GM13977 (cell line): ENCODE measurements around the gene MST1.

Experiments
- DNase-seq: peaks from one replicate; pipeline ENCODE4 v3.0.0; 2012; ENCODE audit warnings: low spot score
- in situ Hi-C: fragments of 300-500 bp; cut with MboI; formaldehyde crosslinking; loops from one replicate; pipeline ENCODE4 v1.12.0; 2022; ENCODE audit warnings: low sequenced_read_pairs, low pct_unique_long_range_greater_than_20kb, mixed read lengths, inconsistent platforms; ENCODE audit not compliant: unreplicated experiment
- TF ChIP-seq, protein P1 (sequence below): IDR thresholded peaks from 2 replicates; pipeline ENCODE4 v1.5.1; 2012; ENCODE audit warnings: mild to moderate bottlenecking, control low read depth; ENCODE audit not compliant: insufficient read depth; ENCODE audit errors: extremely low read depth, missing control alignments

Gene MST1

DNA sequence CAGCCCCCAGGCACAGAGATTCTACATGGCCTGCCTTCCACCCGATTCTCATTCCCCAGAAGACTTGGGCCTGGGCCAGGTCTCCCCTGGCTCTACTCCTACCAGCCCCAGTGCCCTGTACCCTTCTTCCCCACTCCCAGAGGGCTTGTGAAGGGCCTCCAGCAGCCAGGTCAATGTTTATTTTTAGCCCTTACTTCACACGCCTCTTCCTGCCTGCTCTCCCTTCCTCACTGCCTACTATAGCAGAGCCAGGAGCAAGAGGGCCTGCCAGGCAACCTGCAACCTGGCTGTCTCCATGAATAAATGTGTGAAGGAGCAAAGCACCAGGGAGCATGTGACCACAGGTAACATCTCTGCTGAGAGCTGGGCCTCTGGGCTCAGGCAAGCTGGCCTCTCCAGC lies 41.5 kb downstream of the MST1 start:
- no peak for DNase-seq
- in situ Hi-C loops: no loop called here
- TF ChIP-seq, protein P1, sequence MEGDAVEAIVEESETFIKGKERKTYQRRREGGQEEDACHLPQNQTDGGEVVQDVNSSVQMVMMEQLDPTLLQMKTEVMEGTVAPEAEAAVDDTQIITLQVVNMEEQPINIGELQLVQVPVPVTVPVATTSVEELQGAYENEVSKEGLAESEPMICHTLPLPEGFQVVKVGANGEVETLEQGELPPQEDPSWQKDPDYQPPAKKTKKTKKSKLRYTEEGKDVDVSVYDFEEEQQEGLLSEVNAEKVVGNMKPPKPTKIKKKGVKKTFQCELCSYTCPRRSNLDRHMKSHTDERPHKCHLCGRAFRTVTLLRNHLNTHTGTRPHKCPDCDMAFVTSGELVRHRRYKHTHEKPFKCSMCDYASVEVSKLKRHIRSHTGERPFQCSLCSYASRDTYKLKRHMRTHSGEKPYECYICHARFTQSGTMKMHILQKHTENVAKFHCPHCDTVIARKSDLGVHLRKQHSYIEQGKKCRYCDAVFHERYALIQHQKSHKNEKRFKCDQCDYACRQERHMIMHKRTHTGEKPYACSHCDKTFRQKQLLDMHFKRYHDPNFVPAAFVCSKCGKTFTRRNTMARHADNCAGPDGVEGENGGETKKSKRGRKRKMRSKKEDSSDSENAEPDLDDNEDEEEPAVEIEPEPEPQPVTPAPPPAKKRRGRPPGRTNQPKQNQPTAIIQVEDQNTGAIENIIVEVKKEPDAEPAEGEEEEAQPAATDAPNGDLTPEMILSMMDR: no peak

DNA sequence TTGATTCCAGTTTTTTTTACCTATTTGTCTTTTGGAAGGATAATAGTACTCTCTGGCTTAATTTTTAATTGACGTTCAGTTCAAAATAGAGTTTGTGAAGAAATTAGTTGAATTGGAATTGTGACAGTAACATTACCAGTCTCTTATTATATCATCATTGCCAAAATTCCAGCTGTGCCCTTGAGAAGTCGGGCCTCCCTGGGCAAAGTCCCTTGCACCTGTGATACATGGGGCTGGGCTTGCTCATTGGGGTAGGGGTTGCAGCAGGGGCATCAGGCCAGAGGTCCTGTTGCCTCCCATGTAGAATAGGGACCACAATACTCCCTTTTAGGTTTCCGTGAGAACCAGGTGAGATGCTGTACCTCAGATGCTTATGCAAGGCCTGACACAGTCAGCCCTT lies 43.0 kb downstream of the MST1 start:
- no peak for DNase-seq
- in situ Hi-C loops: no loop called here
- TF ChIP-seq, protein P1: no peak

DNA sequence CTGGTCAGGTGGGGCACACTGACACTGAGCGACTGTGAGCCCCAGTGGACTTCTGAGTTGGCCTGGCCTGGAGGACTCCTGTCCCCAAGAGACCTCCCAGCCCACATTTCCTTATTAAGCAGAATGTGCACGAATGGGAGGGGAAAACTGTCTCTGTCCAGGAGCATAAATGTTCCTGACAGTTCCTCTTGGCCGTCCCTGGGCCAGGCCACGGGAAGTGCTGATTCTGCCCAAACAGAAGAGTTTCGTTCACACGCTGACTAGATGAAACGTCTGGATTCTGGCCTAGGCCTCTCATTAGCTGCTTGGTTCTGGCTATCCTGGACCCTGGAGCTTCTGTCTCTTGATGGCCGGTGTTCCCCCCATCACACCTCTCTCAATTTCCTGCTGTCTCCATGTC lies 44.6 kb downstream of the MST1 start:
- TF ChIP-seq, protein P1: no peak
- in situ Hi-C loops: no loop called here
- DNase-seq: no peak

DNA sequence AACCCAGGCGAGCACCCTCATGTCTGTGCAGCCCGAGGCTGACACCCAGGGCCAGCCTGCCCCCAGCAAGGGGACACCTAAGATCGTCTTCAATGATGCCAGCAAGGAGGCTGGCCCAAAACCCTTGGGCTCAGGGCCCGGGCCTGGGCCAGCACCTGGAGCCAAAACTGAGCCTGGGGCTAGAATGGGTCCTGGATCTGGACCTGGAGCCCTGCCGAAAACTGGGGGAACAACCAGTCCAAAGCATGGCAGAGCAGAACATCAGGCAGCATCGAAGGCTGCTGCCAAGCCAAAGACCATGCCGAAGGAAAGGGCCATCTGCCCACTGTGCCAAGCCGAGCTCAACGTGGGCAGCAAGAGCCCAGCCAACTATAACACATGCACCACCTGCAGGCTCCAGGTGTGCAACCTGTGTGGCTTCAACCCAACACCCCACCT lies 46.5 kb downstream of the MST1 start:
- in situ Hi-C loops: no loop called here
- no peak for DNase-seq
- TF ChIP-seq, protein P1: no peak

DNA sequence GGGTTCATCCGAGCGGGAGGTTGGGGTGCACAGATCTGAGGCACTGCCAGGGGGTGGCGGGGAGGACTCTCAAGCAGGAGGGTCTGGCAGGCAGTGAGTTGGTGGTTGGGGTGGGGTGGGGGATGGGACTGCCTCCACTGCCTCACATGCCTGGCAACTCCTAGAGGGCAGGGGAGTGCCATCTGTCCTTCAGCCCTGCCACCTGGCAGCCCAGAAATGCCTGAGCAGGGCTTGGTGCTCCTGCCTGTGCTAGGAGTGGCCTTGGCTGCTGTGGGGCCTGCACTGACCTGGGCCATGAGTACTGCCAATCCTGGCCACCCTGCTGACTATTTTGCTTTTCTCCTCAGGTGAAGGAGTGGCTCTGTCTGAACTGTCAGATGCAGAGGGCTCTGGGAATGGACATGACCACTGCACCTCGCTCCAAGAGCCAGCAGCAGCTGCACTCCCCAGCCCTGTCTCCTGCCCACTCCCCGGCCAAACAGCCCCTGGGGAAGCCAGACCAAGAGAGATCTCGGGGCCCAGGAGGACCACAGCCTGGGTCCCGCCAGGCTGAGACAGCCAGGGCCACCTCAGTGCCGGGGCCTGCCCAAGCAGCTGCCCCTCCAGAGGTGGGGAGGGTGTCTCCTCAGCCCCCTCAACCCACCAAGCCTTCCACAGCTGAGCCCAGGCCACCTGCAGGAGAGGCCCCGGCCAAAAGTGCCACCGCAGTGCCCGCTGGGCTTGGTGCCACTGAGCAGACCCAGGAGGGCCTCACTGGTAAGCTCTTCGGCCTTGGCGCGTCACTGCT lies 47.2 kb downstream of the MST1 start:
- in situ Hi-C loops: no loop called here
- DNase-seq: no peak
- TF ChIP-seq, protein P1: no peak

DNA sequence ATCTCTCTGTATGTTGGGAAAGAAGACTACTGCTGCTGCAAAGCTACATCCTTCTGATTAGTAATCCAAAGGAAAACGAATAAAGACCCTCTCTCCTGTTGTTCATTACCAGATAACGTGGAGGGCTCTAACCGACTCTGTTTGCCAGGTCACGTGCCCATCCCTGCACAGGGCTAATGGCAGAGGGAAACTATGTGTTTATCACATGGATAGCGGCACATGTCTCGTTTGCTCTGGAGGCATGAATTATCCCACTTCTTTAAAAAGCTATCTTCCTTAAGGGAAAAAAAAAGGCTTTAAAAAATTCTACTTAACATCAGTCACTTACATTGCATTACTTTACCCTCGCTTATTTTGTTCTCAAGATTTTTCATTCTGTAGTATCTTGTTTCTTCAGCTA lies 48.0 kb downstream of the MST1 start:
- TF ChIP-seq, protein P1: no peak
- DNase-seq: no peak
- in situ Hi-C loops: no loop called here

DNA sequence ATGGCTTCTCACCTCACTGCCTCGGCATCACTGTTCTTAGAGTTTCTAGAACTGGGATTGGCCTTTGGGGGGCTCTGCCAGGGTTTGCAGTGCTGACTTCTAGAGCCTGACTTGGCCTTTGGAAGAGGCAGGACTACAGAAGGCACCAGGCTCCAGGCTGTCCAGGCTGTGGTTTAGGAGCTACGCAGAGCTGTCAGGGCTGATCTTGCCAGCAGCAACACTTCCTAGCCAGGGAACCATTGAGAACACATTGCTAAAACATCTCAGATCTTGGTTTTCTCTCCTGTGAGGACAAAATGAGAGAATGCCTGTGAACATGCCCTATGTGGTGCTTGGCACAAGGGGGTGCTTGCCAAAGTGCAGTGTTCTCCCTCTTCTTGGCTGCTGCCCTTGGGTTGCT lies 49.7 kb downstream of the MST1 start:
- in situ Hi-C loops: no loop called here
- TF ChIP-seq, protein P1: no peak
- DNase-seq: no peak
